SIG-M5 (cell line): ENCODE measurements around the gene RABGAP1L.
"Not testable (repeated sequence)": the region's sequence is repeated elsewhere in the genome, so short reads cannot be mapped to it uniquely, and the experiment has no call there.

Source experiments
- DNase-seq: peaks from one replicate; lab custom pipeline; 2025; lab: John Stamatoyannopoulos, UW

Gene RABGAP1L

GRCh38 chr1:174576120-174576519 is 416.8 kb downstream of the RABGAP1L start:
- DNase-seq: not testable (repeated sequence)

GRCh38 chr1:174577681-174578080 is 418.4 kb downstream of the RABGAP1L start:
- DNase-seq: no peak

- DNase-seq: no peak
Measured at GRCh38 chr1:174580801-174581200, 421.5 kb downstream of the RABGAP1L start.

GRCh38 chr1:174583316-174583715 is 424.0 kb downstream of the RABGAP1L start:
- no peak for DNase-seq

GRCh38 chr1:174584071-174584470 is 424.8 kb downstream of the RABGAP1L start:
- no peak for DNase-seq

GRCh38 chr1:174588618-174589017 is 429.3 kb downstream of the RABGAP1L start:
- not testable (repeated sequence) for DNase-seq

- no peak for DNase-seq
Measured at GRCh38 chr1:174605198-174605597, 445.9 kb downstream of the RABGAP1L start.

GRCh38 chr1:174606471-174606870 is 447.2 kb downstream of the RABGAP1L start:
- no peak for DNase-seq

GRCh38 chr1:174617905-174618304 is 458.6 kb downstream of the RABGAP1L start:
- not testable (repeated sequence) for DNase-seq

GRCh38 chr1:174623324-174624035 is 464.2 kb downstream of the RABGAP1L start:
- DNase-seq: no peak

GRCh38 chr1:174626031-174627025 is 467.0 kb downstream of the RABGAP1L start:
- DNase-seq: no peak

- DNase-seq: no peak
Measured at GRCh38 chr1:174637487-174637886, 478.2 kb downstream of the RABGAP1L start.

GRCh38 chr1:174639461-174639860 is 480.1 kb downstream of the RABGAP1L start:
- DNase-seq: no peak

GRCh38 chr1:174640783-174641182 is 481.5 kb downstream of the RABGAP1L start:
- no peak for DNase-seq

GRCh38 chr1:174642393-174642792 is 483.1 kb downstream of the RABGAP1L start:
- DNase-seq: no peak

- no peak for DNase-seq
Measured at GRCh38 chr1:174643206-174643605, 483.9 kb downstream of the RABGAP1L start.

GRCh38 chr1:174649572-174649971 is 490.3 kb downstream of the RABGAP1L start:
- DNase-seq: not testable (repeated sequence)

GRCh38 chr1:174652569-174653280 is 493.4 kb downstream of the RABGAP1L start:
- DNase-seq: no peak

- DNase-seq: no peak
Measured at GRCh38 chr1:174654560-174654959, 495.2 kb downstream of the RABGAP1L start.

- DNase-seq: no peak
Measured at GRCh38 chr1:174656409-174657059, 497.2 kb downstream of the RABGAP1L start.

- DNase-seq: no peak
Measured at GRCh38 chr1:174657411-174657810, 498.1 kb downstream of the RABGAP1L start.

- DNase-seq: no peak
Measured at GRCh38 chr1:174657893-174658292, 498.6 kb downstream of the RABGAP1L start.
